ENCODE results near the gene LCT. TPM values are rescaled to one million over a fixed set of nuclear protein-coding genes. Genes with fewer than 3 reads are reported as not detected.
"Not testable (repeated sequence)": the region's sequence is repeated elsewhere in the genome, so short reads cannot be mapped to it uniquely, and the experiment has no call there.

Gene LCT
- total RNA-seq, 1 donor from 2014 or later: not detected

- Histone ChIP-seq H3K36me3 (no peaks in the 10 kb centered on the region), H3K9me3 (peaks cover 6% of the 10 kb centered on the region), H3K4me1 (no peaks in the 10 kb centered on the region), H3K27ac (no peak overlapping the region), H3K27me3 (ENCODE audit: low read depth) (no peaks in the 10 kb centered on the region), H3K4me3 (no peak overlapping the region)
- intact Hi-C loops (cut with DNase I): no loop called here
- no peak for TF ChIP-seq CTCF (IDR thresholded peaks at IDR 0.05)
- DNase-seq: no peak
- ATAC-seq: no peak
Measured at GRCh38 chr2:135798275-135798705, 38.7 kb downstream of the LCT start.

DNA sequence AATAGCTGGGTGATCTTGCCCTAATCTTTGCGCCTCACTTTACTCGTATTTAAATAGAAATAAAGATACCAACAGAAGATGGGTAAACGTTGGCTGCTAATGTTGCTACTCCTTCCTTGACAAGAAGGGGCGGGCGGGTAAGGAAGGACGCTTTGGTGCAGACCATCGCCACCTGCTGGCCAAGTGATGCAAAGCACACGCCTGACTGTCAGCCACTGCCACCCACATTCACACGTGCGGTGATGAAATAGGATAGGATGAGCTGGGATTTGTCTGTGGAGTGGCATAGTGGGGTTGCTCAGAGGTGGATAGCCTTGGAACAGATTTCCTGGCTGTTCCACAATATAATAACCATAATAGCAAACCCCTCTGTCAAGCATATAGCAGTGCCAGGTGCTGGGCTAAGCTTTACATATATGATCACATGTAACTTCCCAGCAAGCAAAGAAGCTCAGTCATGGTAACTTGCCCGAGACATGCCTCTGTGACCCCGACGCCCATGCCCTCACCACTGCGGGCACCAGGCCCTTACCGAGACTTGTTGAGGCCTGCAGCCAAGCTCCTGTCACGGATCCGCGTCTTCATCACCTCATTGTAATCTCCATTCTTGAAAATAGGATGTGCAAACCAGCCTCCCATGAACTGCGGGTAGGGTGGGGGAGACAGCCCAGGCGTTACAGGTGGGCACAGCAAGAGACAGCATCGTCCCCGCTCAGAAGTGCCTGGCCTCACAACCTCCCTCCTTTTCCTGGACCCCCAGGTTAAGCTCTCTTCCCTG, 39.3 kb downstream of the LCT start:
- TF ChIP-seq CTCF (IDR thresholded peaks at IDR 0.05): peak; percentile 91
- Histone ChIP-seq H3K27ac (no peak overlapping the region), H3K4me3 (no peak overlapping the region), H3K4me1 (no peaks in the 10 kb centered on the region), H3K27me3 (ENCODE audit: low read depth) (no peaks in the 10 kb centered on the region), H3K36me3 (no peaks in the 10 kb centered on the region), H3K9me3 (peaks cover 6% of the 10 kb centered on the region)
- intact Hi-C loops (cut with DNase I): no loop called here
- ATAC-seq: peak; percentile 87 to 90
- peak; percentile 83 for DNase-seq

- H3K27ac ChIP-seq: no peak overlapping the region
- no peaks in the 10 kb centered on the region for H3K36me3 ChIP-seq
- no peak for TF ChIP-seq CTCF (IDR thresholded peaks at IDR 0.05)
- H3K4me3 ChIP-seq: no peak overlapping the region
- intact Hi-C loops (cut with DNase I): no loop called here
- ATAC-seq: no peak
- H3K4me1 ChIP-seq: no peaks in the 10 kb centered on the region
- peaks cover 6% of the 10 kb centered on the region for H3K9me3 ChIP-seq
- H3K27me3 ChIP-seq (ENCODE audit: low read depth): no peaks in the 10 kb centered on the region
- DNase-seq: no peak
Measured at GRCh38 chr2:135796606-135797005, 40.4 kb downstream of the LCT start.

GRCh38 chr2:135795641-135796040, 41.3 kb downstream of the LCT start:
- H3K4me3 ChIP-seq; ATAC-seq; DNase-seq; H3K27ac ChIP-seq; H3K9me3 ChIP-seq; H3K27me3 ChIP-seq (ENCODE audit: low read depth); intact Hi-C loops (cut with DNase I); H3K36me3 ChIP-seq; H3K4me1 ChIP-seq: not testable (repeated sequence)

- intact Hi-C loops (cut with DNase I): no loop called here
- H3K9me3 ChIP-seq: no peaks in the 10 kb centered on the region
- H3K36me3 ChIP-seq: no peaks in the 10 kb centered on the region
- DNase-seq: no peak
- H3K4me3 ChIP-seq: no peak overlapping the region
- H3K27ac ChIP-seq: no peak overlapping the region
- no peaks in the 10 kb centered on the region for H3K27me3 ChIP-seq (ENCODE audit: low read depth)
- no peak for TF ChIP-seq CTCF (IDR thresholded peaks at IDR 0.05)
- ATAC-seq: no peak
- H3K4me1 ChIP-seq: no peaks in the 10 kb centered on the region
Measured at GRCh38 chr2:135792401-135793150, 44.4 kb downstream of the LCT start.

All from lower lobe of right lung (tissue), 2 donors.